ENCODE data around the gene AHI1. TPM values are rescaled to one million over a fixed set of nuclear protein-coding genes. Genes with fewer than 3 reads are reported as not detected.

AHI1 gene
- total RNA-seq, 2 experiments from 2014 or later = 21.1 to 27.5 TPM

- no peaks in the 10 kb centered on the region for H3K9me3 Mint-ChIP-seq
- H3K4me3 Mint-ChIP-seq = no peak overlapping the region
- H3K27ac ChIP-seq (ENCODE audit: low read depth in 1 of 2, low read length in 2 of 2) = no peak overlapping the region
- no peaks in the 10 kb centered on the region for H3K4me1 ChIP-seq (ENCODE audit: insufficient read depth, low read length)
- DNase-seq = no peak
- intact Hi-C loops (cut with DNase I, micrococcal nuclease) = no loop called here
- no peak overlapping the region for H3K4me3 ChIP-seq (ENCODE audit: low read length)
- no peaks in the 10 kb centered on the region for H3K9me3 ChIP-seq (ENCODE audit: control insufficient read depth in 1 of 2, insufficient read depth in 1 of 2, low read length in 2 of 2)
- ChIA-PET CTCF (interaction anchor here (1.4 kb wide), 1 partner anchor 9 kb away, joined by 3 read pairs; no protein-coding TSS in a partner anchor), POLR2A (no interaction called here)
- no peaks in the 10 kb centered on the region for H3K27me3 ChIP-seq (ENCODE audit: control insufficient read depth in 1 of 2, insufficient read depth in 2 of 2, low read length in 2 of 2)
- no peaks in the 10 kb centered on the region for H3K27me3 Mint-ChIP-seq
- no peaks in the 10 kb centered on the region for H3K4me1 Mint-ChIP-seq (ENCODE audit: low read depth)
- no peak overlapping the region for H3K27ac Mint-ChIP-seq
- no peak for ATAC-seq (ENCODE audit: poor library complexity)
- TF ChIP-seq, protein P1, sequence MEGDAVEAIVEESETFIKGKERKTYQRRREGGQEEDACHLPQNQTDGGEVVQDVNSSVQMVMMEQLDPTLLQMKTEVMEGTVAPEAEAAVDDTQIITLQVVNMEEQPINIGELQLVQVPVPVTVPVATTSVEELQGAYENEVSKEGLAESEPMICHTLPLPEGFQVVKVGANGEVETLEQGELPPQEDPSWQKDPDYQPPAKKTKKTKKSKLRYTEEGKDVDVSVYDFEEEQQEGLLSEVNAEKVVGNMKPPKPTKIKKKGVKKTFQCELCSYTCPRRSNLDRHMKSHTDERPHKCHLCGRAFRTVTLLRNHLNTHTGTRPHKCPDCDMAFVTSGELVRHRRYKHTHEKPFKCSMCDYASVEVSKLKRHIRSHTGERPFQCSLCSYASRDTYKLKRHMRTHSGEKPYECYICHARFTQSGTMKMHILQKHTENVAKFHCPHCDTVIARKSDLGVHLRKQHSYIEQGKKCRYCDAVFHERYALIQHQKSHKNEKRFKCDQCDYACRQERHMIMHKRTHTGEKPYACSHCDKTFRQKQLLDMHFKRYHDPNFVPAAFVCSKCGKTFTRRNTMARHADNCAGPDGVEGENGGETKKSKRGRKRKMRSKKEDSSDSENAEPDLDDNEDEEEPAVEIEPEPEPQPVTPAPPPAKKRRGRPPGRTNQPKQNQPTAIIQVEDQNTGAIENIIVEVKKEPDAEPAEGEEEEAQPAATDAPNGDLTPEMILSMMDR (IDR thresholded peaks at IDR 0.05) = no peak
- no peaks in the 10 kb centered on the region for H3K36me3 ChIP-seq (ENCODE audit: insufficient read depth, low read length)
- no peaks in the 10 kb centered on the region for H3K36me3 Mint-ChIP-seq (ENCODE audit: low read depth)
Measured at GRCh38 chr6:135395136-135395535, 102.4 kb downstream of the AHI1 start.

- H3K27me3 ChIP-seq (ENCODE audit: control insufficient read depth in 1 of 2, insufficient read depth in 2 of 2, low read length in 2 of 2) = no peaks in the 10 kb centered on the region
- POLR2A ChIA-PET = no interaction called here
- TF ChIP-seq, protein P1 (IDR thresholded peaks at IDR 0.05) = no peak
- H3K36me3 Mint-ChIP-seq (ENCODE audit: low read depth) = no peaks in the 10 kb centered on the region
- no peak overlapping the region for H3K27ac Mint-ChIP-seq
- ATAC-seq (ENCODE audit: poor library complexity) (no peak), DNase-seq (no peak)
- intact Hi-C loops (cut with DNase I, micrococcal nuclease) = no loop called here
- H3K4me3 Mint-ChIP-seq = no peak overlapping the region
- no peak overlapping the region for H3K27ac ChIP-seq (ENCODE audit: low read depth in 1 of 2, low read length in 2 of 2)
- CTCF ChIA-PET = no interaction called here
- no peaks in the 10 kb centered on the region for H3K4me1 ChIP-seq (ENCODE audit: insufficient read depth, low read length)
- no peaks in the 10 kb centered on the region for H3K9me3 Mint-ChIP-seq
- no peaks in the 10 kb centered on the region for H3K4me1 Mint-ChIP-seq (ENCODE audit: low read depth)
- H3K9me3 ChIP-seq (ENCODE audit: control insufficient read depth in 1 of 2, insufficient read depth in 1 of 2, low read length in 2 of 2) = no peaks in the 10 kb centered on the region
- no peaks in the 10 kb centered on the region for H3K27me3 Mint-ChIP-seq
- no peaks in the 10 kb centered on the region for H3K36me3 ChIP-seq (ENCODE audit: insufficient read depth, low read length)
- H3K4me3 ChIP-seq (ENCODE audit: low read length) = no peak overlapping the region
Measured at GRCh38 chr6:135393289-135393688, 104.3 kb downstream of the AHI1 start.

- Histone ChIP-seq H3K4me1 (ENCODE audit: insufficient read depth, low read length) (no peaks in the 10 kb centered on the region), H3K27me3 (ENCODE audit: control insufficient read depth in 1 of 2, insufficient read depth in 2 of 2, low read length in 2 of 2) (no peaks in the 10 kb centered on the region), H3K27ac (ENCODE audit: low read depth in 1 of 2, low read length in 2 of 2) (no peak overlapping the region), H3K9me3 (ENCODE audit: control insufficient read depth in 1 of 2, insufficient read depth in 1 of 2, low read length in 2 of 2) (no peaks in the 10 kb centered on the region), H3K36me3 (ENCODE audit: insufficient read depth, low read length) (no peaks in the 10 kb centered on the region), H3K4me3 (ENCODE audit: low read length) (no peak overlapping the region)
- Mint-ChIP-seq H3K4me3 (no peak overlapping the region), H3K36me3 (ENCODE audit: low read depth) (no peaks in the 10 kb centered on the region), H3K9me3 (no peaks in the 10 kb centered on the region), H3K27ac (no peak overlapping the region), H3K27me3 (no peaks in the 10 kb centered on the region), H3K4me1 (ENCODE audit: low read depth) (no peaks in the 10 kb centered on the region)
- DNase-seq (no peak), ATAC-seq (ENCODE audit: poor library complexity) (no peak)
- CTCF ChIA-PET = no interaction called here
- intact Hi-C loops (cut with DNase I, micrococcal nuclease) = no loop called here
- POLR2A ChIA-PET = interaction anchor here (0.6 kb wide), 1 partner anchor 506 kb away, joined by 3 read pairs; no protein-coding TSS in a partner anchor
- TF ChIP-seq, protein P1 (IDR thresholded peaks at IDR 0.05) = no peak
Measured at GRCh38 chr6:135390458-135390857, 107.1 kb downstream of the AHI1 start.

Measured in CD4-positive, alpha-beta T cell (primary cell).